K562 (cell line): Measurements from ENCODE around the gene PI4K2A. TPM values are rescaled to one million over a fixed set of nuclear protein-coding genes. Genes with fewer than 3 reads are reported as not detected.

Experiments
- CCNT2 ChIP-seq: IDR thresholded peaks from 2 replicates; pipeline ENCODE4 v1.6.1; 2011; ENCODE audit warnings: borderline replicate concordance, low read depth, mild to moderate bottlenecking, moderate library complexity, mixed read lengths, low read length; ENCODE audit not compliant: insufficient read length; ENCODE audit errors: extremely low read depth
- FOXO4 ChIP-seq: fragments of 450-650 bp; formaldehyde crosslinking; IDR thresholded peaks from 2 replicates; pipeline ENCODE4 v1.4.0; 2020; ENCODE audit warnings: mild to moderate bottlenecking, moderate library complexity
- GATAD2B ChIP-seq: fragments of 450-650 bp; IDR thresholded peaks from 2 replicates; pipeline ENCODE4 v1.6.1; 2017; ENCODE audit warnings: mild to moderate bottlenecking, borderline replicate concordance
- HDAC2 ChIP-seq: fragments of 450-650 bp; IDR thresholded peaks from 2 replicates; pipeline ENCODE4 v1.6.1; 2016; ENCODE audit warnings: mild to moderate bottlenecking
- HNRNPH1 ChIP-seq: fragments of 200-400 bp; formaldehyde crosslinking; optimal IDR thresholded peaks from 2 replicates; pipeline ENCODE3; 2017; ENCODE audit warnings: low read depth, mild to moderate bottlenecking, low read length, moderate library complexity
- KDM1A ChIP-seq, 2 experiments: fragments of 450-650 bp; IDR thresholded peaks; 2 replicates each; pipeline ENCODE4 v1.6.1; 2016; ENCODE audit warnings: mild to moderate bottlenecking in 2 of 2
- NEUROD1 ChIP-seq: fragments of 150-350 bp; IDR thresholded peaks from 2 replicates; pipeline ENCODE4 v1.6.1; 2014; ENCODE audit warnings: borderline replicate concordance, low read length, low read depth; ENCODE audit not compliant: partially characterized antibody
- NONO ChIP-seq, 2 experiments: fragments of 200-400 bp in 1 of 2; fragments of 450-650 bp in 1 of 2; formaldehyde crosslinking in 1 of 2; IDR thresholded peaks; 2 replicates each; pipeline ENCODE4 v1.6.1; 2017; ENCODE audit warnings: low read depth in 2 of 2, mild to moderate bottlenecking in 2 of 2, moderate library complexity in 2 of 2, low read length in 1 of 2
- PKNOX1 ChIP-seq: fragments of 450-650 bp; IDR thresholded peaks from 2 replicates; pipeline ENCODE4 v1.6.1; 2016
- RBFOX2 ChIP-seq: fragments of 200-400 bp; formaldehyde crosslinking; IDR thresholded peaks from 2 replicates; pipeline ENCODE4 v1.6.1; 2017; ENCODE audit warnings: low read depth, mild to moderate bottlenecking, low read length, moderate library complexity
- RCOR1 ChIP-seq, 2 experiments: IDR thresholded peaks; 2 replicates each; pipeline ENCODE4 v1.6.1; 2012; ENCODE audit warnings: low read depth in 2 of 2, low read length in 2 of 2, borderline replicate concordance in 1 of 2, improper control_type of control experiment in 1 of 2
- SIN3B ChIP-seq: fragments of 450-650 bp; IDR thresholded peaks from 2 replicates; pipeline ENCODE4 v1.6.1; 2017; ENCODE audit warnings: low read depth, mild to moderate bottlenecking, moderate library complexity
- SPI1 ChIP-seq: IDR thresholded peaks from 2 replicates; pipeline ENCODE4 v1.6.1; 2011; ENCODE audit warnings: low read depth, low read length, control low read depth, borderline replicate concordance
- SRF ChIP-seq, 2 experiments: fragments of 250-450, 450-650 bp in 1 of 2; sonication (Bioruptor Pico) in 1 of 2; sonication (generic) in 1 of 2; formaldehyde crosslinking; IDR thresholded peaks; 2 replicates each; pipeline versions ENCODE4 v1.5.0 to v1.5.1; 2020 to 2022; ENCODE audit warnings: mild to moderate bottlenecking in 1 of 2, missing genetic modification reagents in 1 of 2
- TBP ChIP-seq: optimal IDR thresholded peaks from 2 replicates; pipeline ENCODE3; 2011; ENCODE audit warnings: low read depth, low read length, improper control_type of control experiment
- THAP12 ChIP-seq: fragments of 250-450 bp; sonication (Bioruptor Pico); IDR thresholded peaks from 2 replicates; pipeline ENCODE4 v1.9.0; 2021; ENCODE audit warnings: mild to moderate bottlenecking, inconsistent platforms
- ZBTB1 ChIP-seq: sonication (generic); formaldehyde crosslinking; IDR thresholded peaks from 2 replicates; pipeline ENCODE4 v1.8.1; 2023; ENCODE audit warnings: missing genetic modification reagents, low read depth, mild to moderate bottlenecking, borderline replicate concordance
- ZBTB7A ChIP-seq: IDR thresholded peaks from 2 replicates; pipeline ENCODE4 v1.6.1; 2011; ENCODE audit warnings: low read depth, mild to moderate bottlenecking, low read length, moderate library complexity, borderline replicate concordance; ENCODE audit not compliant: control insufficient read depth
- ZFX ChIP-seq: sonication (generic); formaldehyde crosslinking; IDR thresholded peaks from 2 replicates; pipeline ENCODE4 v1.8.0; 2022; ENCODE audit warnings: mild to moderate bottlenecking, missing genetic modification reagents, moderate library complexity
- ZNF282 ChIP-seq: sonication (generic); formaldehyde crosslinking; IDR thresholded peaks from 2 replicates; pipeline ENCODE4 v1.8.1; 2023; ENCODE audit warnings: missing genetic modification reagents
- polyA plus RNA-seq, 8 experiments: library from polyadenylated mRNA; depleted of rRNA in 4 of 8; stranded (reverse) in 5 of 8; unstranded in 3 of 8; fragments of >200 nt; fragmentation: Nextera tagmentation in 2 of 8; fragmentation: Illumina TruSeq in 1 of 8; extraction: Ambion mirVana in 2 of 8; extraction: Trizol in 1 of 8; gene quantifications; 2 replicates each; pipeline versions ENCODE4 v1.2.1 to v1.2.3, GENCODE V29; 2011 to 2014; ENCODE audit warnings: inconsistent platforms in 1 of 8, missing spikeins in 1 of 8
- total RNA-seq, 7 experiments: library from RNA; depleted of rRNA in 6 of 7; stranded (reverse); fragments of >200 nt in 6 of 7; fragmentation: Illumina TruSeq in 2 of 7; extraction: Trizol in 2 of 7; gene quantifications; 2 replicates each; pipeline versions ENCODE4 v1.2.1 to v1.2.3, GENCODE V29; 2011 to 2021; ENCODE audit warnings: low replicate concordance in 1 of 7

PI4K2A gene
- total and polyA plus RNA-seq, 9 of the 15 experiments (the other 6 are each of a cell fraction or from before 2014, with no cell fraction given) = 4.4 to 28.4 (median 16.5) TPM

- TF ChIP-seq PKNOX1 = no peak
- no peak for TF ChIP-seq TBP
- no peak for TF ChIP-seq HNRNPH1
- TF ChIP-seq SIN3B = peak; percentile 59; the same call in 1 of the 2 replicates
- TF ChIP-seq HDAC2 = 0 out of 2 replicates have a peak, but pooled peaks have one; percentile 32
- peak in 1 of 2 experiments; percentile 56; a peak in 1 of 4 replicates for TF ChIP-seq NONO (IDR thresholded peaks at IDR 0.05; ENCODE audit: low read depth in 2 of 2, low read length in 1 of 2)
- no peak for TF ChIP-seq ZBTB1
- no peak for TF ChIP-seq NEUROD1
- TF ChIP-seq ZFX (CRISPR knock-in tag) = peak; percentile 49; the same call in 1 of the 2 replicates
- peak; percentile 47 for TF ChIP-seq CCNT2
- TF ChIP-seq SPI1 = no peak
- peak; percentile 24; the same call in 1 of the 2 replicates for TF ChIP-seq ZBTB7A
- peak; percentile 52 for TF ChIP-seq RBFOX2
- TF ChIP-seq ZNF282 (CRISPR knock-in tag) = 0 out of 2 replicates have a peak, but pooled peaks have one; percentile 41
- peak; percentile 40 to 55; a peak in 3 of 4 replicates for TF ChIP-seq KDM1A (IDR thresholded peaks at IDR 0.05)
- TF ChIP-seq GATAD2B = peak; percentile 70; the same call in 1 of the 2 replicates
- no peak for TF ChIP-seq THAP12 (CRISPR knock-in tag)
- TF ChIP-seq RCOR1 (IDR thresholded peaks at IDR 0.05; ENCODE audit: borderline replicate concordance in 1 of 2, low read depth in 2 of 2, low read length in 2 of 2) = peak in 1 of 2 experiments; percentile 34; a peak in 2 of 4 replicates
- TF ChIP-seq FOXO4 = no peak
- TF ChIP-seq SRF (CRISPR knock-in tag; IDR thresholded peaks at IDR 0.05) = 0 out of 4 replicates have a peak, but pooled peaks of 1 of the 2 experiments have one; percentile 16
Observed at GRCh38 chr10:97640868-97641811, 669 bp downstream of the PI4K2A start (continued).
